ENCODE measurements around the gene CD200R1L. TPM values are rescaled to one million over a fixed set of nuclear protein-coding genes. Genes with fewer than 3 reads are reported as not detected.

CD200R1L gene
- polyA plus RNA-seq, 1 experiment, result not detected

DNA sequence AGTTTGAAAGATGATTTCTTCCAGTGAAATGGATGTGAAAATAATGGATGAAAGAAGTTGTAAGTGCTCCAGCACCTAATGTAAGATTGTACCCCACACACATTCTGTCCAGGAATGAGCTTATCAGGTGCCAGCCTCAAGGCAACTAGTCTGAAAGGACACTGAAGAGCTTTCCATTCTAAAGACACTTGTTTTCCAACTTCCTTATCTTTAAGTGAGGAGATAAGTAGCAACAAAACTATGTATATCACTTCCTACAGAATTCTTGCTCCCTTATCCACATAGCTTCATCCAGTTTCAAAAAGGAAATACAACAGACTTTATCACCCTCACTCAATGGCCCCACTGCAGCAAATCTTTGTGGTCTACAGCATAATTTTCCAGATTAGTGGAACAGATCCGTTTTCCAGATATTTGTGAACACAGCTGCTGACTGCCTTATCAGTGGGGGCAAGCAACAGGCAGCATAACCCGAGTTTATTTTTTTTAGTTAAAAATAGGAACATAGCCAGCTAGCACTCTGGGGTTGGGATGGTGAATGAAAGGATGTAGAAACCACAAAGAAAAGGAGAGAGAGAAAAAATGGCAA, 60.6 kb downstream of the CD200R1L start:
- no peak overlapping the region for H3K4me3 ChIP-seq (ENCODE audit: low read depth, low read length)
- no peaks in the 10 kb centered on the region for H3K36me3 ChIP-seq (ENCODE audit: control insufficient read depth, insufficient read depth, low read length)
- no peak for TF ChIP-seq CTCF (IDR thresholded peaks at IDR 0.05; ENCODE audit: insufficient read depth, low read depth, low read length)
- H3K27me3 ChIP-seq (ENCODE audit: control insufficient read depth, insufficient read depth, low read length), result no peaks in the 10 kb centered on the region
- POLR2A ChIA-PET, result no interaction called here
- DNase-seq (ENCODE audit: low read depth), result no peak
- CTCF ChIA-PET, result interaction anchor here (1.1 kb wide), 2 partner anchors 13 to 17 kb away, joined by 3 read pairs; no protein-coding TSS in a partner anchor

DNA sequence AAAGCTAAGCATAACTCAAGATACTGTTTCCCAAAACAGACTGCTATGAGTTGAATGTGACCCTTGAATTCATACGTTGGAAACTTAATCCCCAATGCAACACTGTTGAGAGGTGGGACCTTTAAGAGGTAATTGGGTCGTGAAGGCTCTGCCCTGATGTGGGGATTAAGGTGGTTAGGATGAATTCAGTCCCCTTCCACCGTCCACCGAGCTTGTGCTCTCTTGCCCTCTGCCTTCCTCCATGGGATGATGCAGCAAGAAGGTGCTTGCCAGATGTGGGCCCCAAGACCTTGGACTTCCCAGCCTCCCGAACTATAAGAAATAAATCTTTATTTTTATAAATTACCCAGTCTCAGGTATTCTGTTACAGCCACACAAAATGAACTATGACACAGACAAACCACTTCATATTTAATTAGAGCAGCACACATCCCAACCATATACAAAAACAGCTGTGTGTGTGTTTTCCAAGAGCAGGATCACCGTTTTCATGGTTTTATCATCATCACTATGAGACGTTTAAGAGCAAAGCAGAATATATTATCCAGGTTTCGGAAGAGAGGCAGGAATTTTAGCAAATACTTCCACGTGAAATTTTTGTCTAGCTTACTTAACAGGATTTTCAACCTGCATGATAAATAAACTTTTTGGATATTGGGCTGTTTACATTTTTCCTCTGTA, 61.2 kb downstream of the CD200R1L start:
- H3K36me3 ChIP-seq (ENCODE audit: control insufficient read depth, insufficient read depth, low read length), result no peaks in the 10 kb centered on the region
- no peaks in the 10 kb centered on the region for H3K27me3 ChIP-seq (ENCODE audit: control insufficient read depth, insufficient read depth, low read length)
- no peak overlapping the region for H3K4me3 ChIP-seq (ENCODE audit: low read depth, low read length)
- POLR2A ChIA-PET, result no interaction called here
- CTCF ChIA-PET, result interaction anchor here (0.7 to 1.1 kb wide), 3 partner anchors 13 to 38 kb away, joined by 3 read pairs; no protein-coding TSS in a partner anchor
- no peak for DNase-seq (ENCODE audit: low read depth)
- no peak for TF ChIP-seq CTCF (IDR thresholded peaks at IDR 0.05; ENCODE audit: insufficient read depth, low read depth, low read length)

DNA sequence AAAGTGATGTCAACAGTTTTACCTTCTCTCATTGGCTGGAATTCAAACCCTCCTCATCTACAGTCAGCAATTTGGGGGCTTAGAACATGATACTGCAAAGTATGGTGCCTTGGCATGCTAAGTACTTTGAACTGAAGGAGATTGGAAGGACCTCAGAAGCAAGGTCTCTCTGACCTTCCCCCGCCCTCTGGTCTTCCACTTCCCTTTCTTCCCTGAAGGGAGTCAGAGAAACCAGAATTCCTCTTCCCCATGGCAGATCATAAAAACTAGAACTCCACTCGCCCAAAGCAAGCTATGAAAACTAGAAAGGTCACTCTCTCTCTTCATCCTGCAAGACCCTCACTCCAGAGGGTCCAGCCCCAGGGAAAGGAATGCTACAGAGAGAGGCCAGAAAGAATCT, 64.2 kb downstream of the CD200R1L start:
- H3K27me3 ChIP-seq (ENCODE audit: control insufficient read depth, insufficient read depth, low read length), result no peaks in the 10 kb centered on the region
- no peak for DNase-seq (ENCODE audit: low read depth)
- no peak for TF ChIP-seq CTCF (IDR thresholded peaks at IDR 0.05; ENCODE audit: insufficient read depth, low read depth, low read length)
- ChIA-PET CTCF (no interaction called here), POLR2A (no interaction called here)
- H3K4me3 ChIP-seq (ENCODE audit: low read depth, low read length), result no peak overlapping the region
- no peaks in the 10 kb centered on the region for H3K36me3 ChIP-seq (ENCODE audit: control insufficient read depth, insufficient read depth, low read length)

GRCh38 chr3:112781599-112781998, 65.1 kb downstream of the CD200R1L start:
- Histone ChIP-seq H3K27me3 (ENCODE audit: control insufficient read depth, insufficient read depth, low read length) (no peaks in the 10 kb centered on the region), H3K36me3 (ENCODE audit: control insufficient read depth, insufficient read depth, low read length) (no peaks in the 10 kb centered on the region), H3K4me3 (ENCODE audit: low read depth, low read length) (no peak overlapping the region)
- no peak for TF ChIP-seq CTCF (IDR thresholded peaks at IDR 0.05; ENCODE audit: insufficient read depth, low read depth, low read length)
- no peak for DNase-seq (ENCODE audit: low read depth)
- ChIA-PET POLR2A (interaction anchor here (0.8 to 1.2 kb wide), 2 partner anchors 19 to 32 kb away, joined by 3 to 4 read pairs; no protein-coding TSS in a partner anchor), CTCF (interaction anchor here (1.2 to 2.3 kb wide), 3 partner anchors 30 to 198 kb away, joined by 4 to 6 read pairs (median 4); no protein-coding TSS in a partner anchor)

Data from BJ (cell line).